ENCODE data around the gene SCCPDH. TPM values are rescaled to one million over a fixed set of nuclear protein-coding genes. Genes with fewer than 3 reads are reported as not detected.
A peak's percentile ranks its signal among the peaks of the same experiment; 100 is the strongest.

The SCCPDH gene
- total and polyA plus RNA-seq, 9 of the 15 experiments (the other 6 are each of a cell fraction or from before 2014, with no cell fraction given) = 7.0 to 61.9 (median 38.3) TPM

DNA sequence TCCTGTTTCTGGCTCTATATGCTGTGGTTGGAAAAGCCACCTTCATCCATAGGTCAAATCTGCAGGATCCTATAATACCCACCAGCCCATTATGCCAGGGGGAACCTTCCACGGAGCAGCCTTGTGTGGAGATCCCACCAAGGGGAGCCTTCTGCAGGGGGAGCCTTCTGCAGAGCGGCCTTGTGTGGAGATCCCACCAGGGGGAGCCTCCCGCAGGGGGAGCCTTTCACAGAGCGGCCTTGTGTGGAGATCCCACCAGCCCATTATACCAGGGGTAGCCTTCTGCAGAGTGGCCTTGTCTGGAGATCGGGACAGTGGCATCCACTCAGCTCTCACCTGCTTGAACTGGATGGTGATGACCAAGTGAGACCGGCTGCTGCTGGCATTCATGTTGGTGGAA is 85.3 kb downstream of the SCCPDH start:
- H3K9me3 ChIP-seq (replicated peaks; ENCODE audit: control insufficient read depth, insufficient read depth, low read depth, low read length) = 0 out of 2 replicates have a peak, but pooled peaks cover 1% of the 10 kb centered on the region
- no peak overlapping the region for H3K9ac ChIP-seq (ENCODE audit: insufficient read depth in 1 of 2, low read depth in 2 of 2, low read length in 2 of 2)
- peaks cover 60 to 65% of the 10 kb centered on the region in 2 experiments for H3K27me3 ChIP-seq (ENCODE audit: control insufficient read depth in 2 of 2, insufficient read depth in 2 of 2, low read length in 2 of 2)
- no peak overlapping the region for H3K4me3 ChIP-seq
- no peaks in the 10 kb centered on the region for H3K79me2 ChIP-seq (ENCODE audit: control insufficient read depth, insufficient read depth, low read length)
- H2AFZ ChIP-seq (ENCODE audit: low read depth, low read length) = no peak overlapping the region
- no peak for FAIRE-seq
- no peaks in the 10 kb centered on the region for H4K20me1 ChIP-seq (replicated peaks; ENCODE audit: control insufficient read depth, insufficient read depth, low read length)
- H3K36me3 ChIP-seq (ENCODE audit: control insufficient read depth, insufficient read depth, low read length) = no peaks in the 10 kb centered on the region
- no peaks in the 10 kb centered on the region for H3K4me1 ChIP-seq (replicated peaks in 1 of 2; ENCODE audit: control insufficient read depth in 2 of 2, insufficient read depth in 2 of 2, low read length in 2 of 2)
- intact Hi-C loops (cut with micrococcal nuclease) = no loop called here
- peak; percentile 78 for ATAC-seq
- H3K9me1 ChIP-seq (ENCODE audit: control insufficient read depth, insufficient read depth, low read length) = no peaks in the 10 kb centered on the region
- no peak for TF ChIP-seq CBX8 (IDR thresholded peaks at IDR 0.05; ENCODE audit: borderline replicate concordance, extremely low read depth, low read depth, low read length, poor library complexity, severe bottlenecking)
- TF ChIP-seq, protein P1, sequence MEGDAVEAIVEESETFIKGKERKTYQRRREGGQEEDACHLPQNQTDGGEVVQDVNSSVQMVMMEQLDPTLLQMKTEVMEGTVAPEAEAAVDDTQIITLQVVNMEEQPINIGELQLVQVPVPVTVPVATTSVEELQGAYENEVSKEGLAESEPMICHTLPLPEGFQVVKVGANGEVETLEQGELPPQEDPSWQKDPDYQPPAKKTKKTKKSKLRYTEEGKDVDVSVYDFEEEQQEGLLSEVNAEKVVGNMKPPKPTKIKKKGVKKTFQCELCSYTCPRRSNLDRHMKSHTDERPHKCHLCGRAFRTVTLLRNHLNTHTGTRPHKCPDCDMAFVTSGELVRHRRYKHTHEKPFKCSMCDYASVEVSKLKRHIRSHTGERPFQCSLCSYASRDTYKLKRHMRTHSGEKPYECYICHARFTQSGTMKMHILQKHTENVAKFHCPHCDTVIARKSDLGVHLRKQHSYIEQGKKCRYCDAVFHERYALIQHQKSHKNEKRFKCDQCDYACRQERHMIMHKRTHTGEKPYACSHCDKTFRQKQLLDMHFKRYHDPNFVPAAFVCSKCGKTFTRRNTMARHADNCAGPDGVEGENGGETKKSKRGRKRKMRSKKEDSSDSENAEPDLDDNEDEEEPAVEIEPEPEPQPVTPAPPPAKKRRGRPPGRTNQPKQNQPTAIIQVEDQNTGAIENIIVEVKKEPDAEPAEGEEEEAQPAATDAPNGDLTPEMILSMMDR (IDR thresholded peaks at IDR 0.05 in 2 of 3, conservative IDR thresholded peaks at IDR 0.05 in 1 of 3; ENCODE audit: insufficient read depth in 2 of 3, low read depth in 1 of 3, low read length in 3 of 3) = peak in 2 of 3 experiments; percentile 35 to 44; a peak in 4 of 6 replicates
- TF ChIP-seq, protein P2, sequence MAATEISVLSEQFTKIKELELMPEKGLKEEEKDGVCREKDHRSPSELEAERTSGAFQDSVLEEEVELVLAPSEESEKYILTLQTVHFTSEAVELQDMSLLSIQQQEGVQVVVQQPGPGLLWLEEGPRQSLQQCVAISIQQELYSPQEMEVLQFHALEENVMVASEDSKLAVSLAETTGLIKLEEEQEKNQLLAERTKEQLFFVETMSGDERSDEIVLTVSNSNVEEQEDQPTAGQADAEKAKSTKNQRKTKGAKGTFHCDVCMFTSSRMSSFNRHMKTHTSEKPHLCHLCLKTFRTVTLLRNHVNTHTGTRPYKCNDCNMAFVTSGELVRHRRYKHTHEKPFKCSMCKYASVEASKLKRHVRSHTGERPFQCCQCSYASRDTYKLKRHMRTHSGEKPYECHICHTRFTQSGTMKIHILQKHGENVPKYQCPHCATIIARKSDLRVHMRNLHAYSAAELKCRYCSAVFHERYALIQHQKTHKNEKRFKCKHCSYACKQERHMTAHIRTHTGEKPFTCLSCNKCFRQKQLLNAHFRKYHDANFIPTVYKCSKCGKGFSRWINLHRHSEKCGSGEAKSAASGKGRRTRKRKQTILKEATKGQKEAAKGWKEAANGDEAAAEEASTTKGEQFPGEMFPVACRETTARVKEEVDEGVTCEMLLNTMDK (IDR thresholded peaks at IDR 0.05; ENCODE audit: borderline replicate concordance, insufficient read depth, low read depth, low read length, poor library complexity, severe bottlenecking) = peak; percentile 20
- DNase-seq (ENCODE audit: extremely low read depth in 1 of 4, low spot score in 3 of 4) = no peak
- CTCF ChIA-PET (ENCODE audit: low intra/inter-chr PET ratio) = no interaction called here
- POLR2A ChIA-PET = interaction anchor here (0.7 kb wide), 1 partner anchor 25 kb away, joined by 3 read pairs; no protein-coding TSS in a partner anchor
- H3K27ac ChIP-seq (ENCODE audit: extremely low read depth, low read depth, low read length) = no peak overlapping the region
- no peak overlapping the region for H3K4me2 ChIP-seq (ENCODE audit: insufficient read depth, low read length)
- in situ Hi-C loops (cut with MboI) = no loop called here
- BruUV-seq (replicated peaks) = no TSS peak
- 5% methylated on average over 6 of the region's 6 CpGs for WGBS (ENCODE audit: insufficient coverage, low coverage, missing lambda C conversion rate)
